Karpas-422 (cell line): ENCODE results near the gene PCDHGA7. TPM values are rescaled to one million over a fixed set of nuclear protein-coding genes. Genes with fewer than 3 reads are reported as not detected.
A peak's percentile ranks its signal among the peaks of the same experiment; 100 is the strongest.
"Not testable (repeated sequence)": the region's sequence is repeated elsewhere in the genome, so short reads cannot be mapped to it uniquely, and the experiment has no call there.

Experiments
- DNase-seq: peaks from one replicate; pipeline ENCODE4 v3.0.0-alpha.2; 2015
- H2AFZ ChIP-seq: fragments of 200-600 bp; sonication (generic); 2 replicates; pipeline ENCODE4 v1.6.1; 2014; ENCODE audit warnings: antibody characterized with exemption, low read length, mixed read lengths
- H3K27ac ChIP-seq: fragments of 200-600 bp; sonication (generic); 2 replicates; pipeline ENCODE4 v1.5.1; 2014; ENCODE audit warnings: mild to moderate bottlenecking, low read length, moderate library complexity
- H3K27me3 ChIP-seq: fragments of 200-600 bp; sonication (generic); 2 replicates; pipeline ENCODE4 v1.6.1; 2014; ENCODE audit warnings: low read length, mixed read lengths
- H3K36me3 ChIP-seq: fragments of 200-600 bp; sonication (generic); 2 replicates; pipeline ENCODE4 v1.6.1; 2014; ENCODE audit warnings: low read length, mixed read lengths; ENCODE audit not compliant: insufficient read depth
- H3K4me1 ChIP-seq: fragments of 200-600 bp; sonication (generic); 2 replicates; pipeline ENCODE4 v1.6.1; 2014; ENCODE audit warnings: mild to moderate bottlenecking, low read length, mixed read lengths
- H3K4me2 ChIP-seq: fragments of 200-600 bp; sonication (generic); 2 replicates; pipeline ENCODE4 v1.6.1; 2014; ENCODE audit warnings: low read length, low read depth, mild to moderate bottlenecking; ENCODE audit not compliant: poor library complexity, severe bottlenecking
- H3K4me3 ChIP-seq: fragments of 200-600 bp; sonication (generic); 2 replicates; pipeline ENCODE4 v1.5.1; 2014; ENCODE audit warnings: mild to moderate bottlenecking, antibody characterized with exemption, low read length, mixed read lengths
- H3K79me2 ChIP-seq: fragments of 200-600 bp; sonication (generic); 2 replicates; pipeline ENCODE4 v1.6.1; 2014; ENCODE audit warnings: mild to moderate bottlenecking, low read length, mixed read lengths
- H3K9ac ChIP-seq: fragments of 200-600 bp; sonication (generic); 2 replicates; pipeline ENCODE4 v1.6.0; 2014; ENCODE audit warnings: low read length
- H3K9me2 ChIP-seq: fragments of 200-600 bp; sonication (generic), shearing (Covaris generic); replicated peaks from 2 replicates; pipeline ENCODE4 v1.6.0; 2014; ENCODE audit warnings: mild to moderate bottlenecking, low read length, moderate library complexity; ENCODE audit not compliant: insufficient read depth
- H3K9me3 ChIP-seq: fragments of 300-700, 200-600 bp; sonication (generic); 2 replicates; pipeline ENCODE4 v1.6.1; 2014; ENCODE audit warnings: low read length, mixed read lengths
- H4K20me1 ChIP-seq: fragments of 200-600 bp; sonication (generic); 2 replicates; pipeline ENCODE4 v1.6.1; 2014; ENCODE audit warnings: mild to moderate bottlenecking, antibody characterized with exemption, low read length, low read depth; ENCODE audit not compliant: insufficient read depth
- total RNA-seq: library from RNA; depleted of rRNA; stranded (reverse); fragments of >200 nt; shearing (Covaris generic); gene quantifications from 2 replicates; pipeline ENCODE4 v1.2.3, GENCODE V29; 2014; ENCODE audit warnings: low replicate concordance

The PCDHGA7 gene
- total RNA-seq, 1 experiment from 2014 or later, result 8.4 TPM

GRCh38 chr5:141389153-141390042 is 6.9 kb downstream of the PCDHGA7 start:
- Histone ChIP-seq H3K4me1 (no peaks in the 10 kb centered on the region), H3K27ac (no peak overlapping the region), H3K27me3 (no peaks in the 10 kb centered on the region), H3K36me3 (peaks cover 40% of the 10 kb centered on the region), H3K9me3 (peaks cover 23% of the 10 kb centered on the region), H3K4me3 (no peak overlapping the region), H3K9me2 (no peaks in the 10 kb centered on the region), H4K20me1 (no peaks in the 10 kb centered on the region), H3K4me2 (no peak overlapping the region), H3K79me2 (peaks cover 8% of the 10 kb centered on the region; the same call in 1 of the 2 replicates), H3K9ac (no peak overlapping the region), H2AFZ (no peak overlapping the region)
- DNase-seq, result no peak

GRCh38 chr5:141392429-141393198 is 10.1 kb downstream of the PCDHGA7 start, which contains the start of gene PCDHGA8:
Gene PCDHGA8, plus strand, starts transcription at chr5:141392633. Its CDS starts 181 bp downstream, at chr5:141392814.
- Histone ChIP-seq H2AFZ (no peak within 1 kb of the TSS), H3K27me3 (no peaks in the 10 kb centered on the region), H3K36me3 (peaks cover 27% of the 10 kb centered on the region; the same call in 1 of the 2 replicates), H3K79me2 (no peaks in the 10 kb centered on the region), H3K4me1 (no peaks in the 10 kb centered on the region), H3K4me3 (no peak within 1 kb of the TSS), H3K4me2 (no peak within 1 kb of the TSS), H3K9ac (no peak within 1 kb of the TSS), H3K27ac (no peak within 1 kb of the TSS), H3K9me2 (no peaks in the 10 kb centered on the region), H4K20me1 (no peaks in the 10 kb centered on the region), H3K9me3 (peaks cover 19% of the 10 kb centered on the region)
- DNase-seq, result no peak

GRCh38 chr5:141393267-141393666 is 10.7 kb downstream of the PCDHGA7 start:
- DNase-seq, result no peak
- H3K27me3 ChIP-seq, result no peaks in the 10 kb centered on the region
- H3K9me2 ChIP-seq, result no peaks in the 10 kb centered on the region
- H4K20me1 ChIP-seq, result no peaks in the 10 kb centered on the region
- H3K4me3 ChIP-seq, result no peak overlapping the region
- peaks cover 27% of the 10 kb centered on the region; the same call in 1 of the 2 replicates for H3K36me3 ChIP-seq
- H2AFZ ChIP-seq, result no peak overlapping the region
- H3K4me2 ChIP-seq, result no peak overlapping the region
- no peaks in the 10 kb centered on the region for H3K79me2 ChIP-seq
- H3K4me1 ChIP-seq, result no peaks in the 10 kb centered on the region
- no peak overlapping the region for H3K27ac ChIP-seq
- peaks cover 19% of the 10 kb centered on the region for H3K9me3 ChIP-seq
- H3K9ac ChIP-seq, result no peak overlapping the region

- not testable (repeated sequence) for H3K4me1 ChIP-seq, H3K27ac ChIP-seq, H3K79me2 ChIP-seq, H4K20me1 ChIP-seq, H3K4me2 ChIP-seq, H3K4me3 ChIP-seq, H2AFZ ChIP-seq, DNase-seq, H3K9me2 ChIP-seq, H3K9ac ChIP-seq, H3K27me3 ChIP-seq
- Histone ChIP-seq H3K36me3 (peaks cover 37% of the 10 kb centered on the region), H3K9me3 (peaks cover 23% of the 10 kb centered on the region)
These were observed 12.1 kb downstream of the PCDHGA7 start for GRCh38 chr5:141394401-141395187.

- Histone ChIP-seq H3K79me2 (peaks cover 22% of the 10 kb centered on the region), H3K4me2 (peak within 1 kb of the TSS; percentile 17), H3K9ac (peak within 1 kb of the TSS; percentile 49), H3K4me3 (peak within 1 kb of the TSS; percentile 51; the same call in 1 of the 2 replicates), H3K9me3 (peaks cover 21% of the 10 kb centered on the region), H3K36me3 (peaks cover 29% of the 10 kb centered on the region)
- H4K20me1 ChIP-seq, H2AFZ ChIP-seq, H3K9me2 ChIP-seq, H3K27me3 ChIP-seq, H3K27ac ChIP-seq, H3K4me1 ChIP-seq: not testable (repeated sequence)
- DNase-seq, result peak; percentile 78
These were observed 15.4 kb downstream of the PCDHGA7 start, which contains the start of gene PCDHGB5 for GRCh38 chr5:141397756-141398551. Gene PCDHGB5, plus strand, starts transcription at chr5:141397947. Its CDS starts 181 bp downstream, at chr5:141398128.

GRCh38 chr5:141398608-141399007 is 16.1 kb downstream of the PCDHGA7 start:
- Histone ChIP-seq H3K4me3 (peak overlapping the region; percentile 15; the same call in 1 of the 2 replicates), H2AFZ (no peak overlapping the region), H3K9me3 (peaks cover 17% of the 10 kb centered on the region), H3K27ac (no peak overlapping the region), H3K9me2 (no peaks in the 10 kb centered on the region), H3K4me2 (no peak overlapping the region), H3K9ac (no peak overlapping the region), H3K27me3 (no peaks in the 10 kb centered on the region), H3K36me3 (peaks cover 29% of the 10 kb centered on the region), H3K4me1 (no peaks in the 10 kb centered on the region), H4K20me1 (no peaks in the 10 kb centered on the region), H3K79me2 (peaks cover 22% of the 10 kb centered on the region)
- no peak for DNase-seq

GRCh38 chr5:141399555-141400258 is 17.2 kb downstream of the PCDHGA7 start:
- Histone ChIP-seq H2AFZ (no peak overlapping the region), H4K20me1 (no peaks in the 10 kb centered on the region), H3K9me3 (peaks cover 16% of the 10 kb centered on the region), H3K9me2 (no peaks in the 10 kb centered on the region), H3K4me3 (no peak overlapping the region), H3K36me3 (peaks cover 29% of the 10 kb centered on the region), H3K27ac (no peak overlapping the region), H3K9ac (no peak overlapping the region), H3K4me2 (no peak overlapping the region), H3K4me1 (no peaks in the 10 kb centered on the region), H3K79me2 (peaks cover 29% of the 10 kb centered on the region), H3K27me3 (no peaks in the 10 kb centered on the region)
- no peak for DNase-seq
